Activated naive CD4-positive, alpha-beta T cell treated with anti-CD3 and anti-CD28 coated beads, Interleukin-2, amount 50 U/mL, for 16 hours (primary cell): ENCODE results near the gene KRTAP10-7.
"Not testable (repeated sequence)": the region's sequence is repeated elsewhere in the genome, so short reads cannot be mapped to it uniquely, and the experiment has no call there.

Experiments used
- DNase-seq: peaks from one replicate; pipeline ENCODE4 v3.0.0-alpha.2; 2020

KRTAP10-7 gene

DNA sequence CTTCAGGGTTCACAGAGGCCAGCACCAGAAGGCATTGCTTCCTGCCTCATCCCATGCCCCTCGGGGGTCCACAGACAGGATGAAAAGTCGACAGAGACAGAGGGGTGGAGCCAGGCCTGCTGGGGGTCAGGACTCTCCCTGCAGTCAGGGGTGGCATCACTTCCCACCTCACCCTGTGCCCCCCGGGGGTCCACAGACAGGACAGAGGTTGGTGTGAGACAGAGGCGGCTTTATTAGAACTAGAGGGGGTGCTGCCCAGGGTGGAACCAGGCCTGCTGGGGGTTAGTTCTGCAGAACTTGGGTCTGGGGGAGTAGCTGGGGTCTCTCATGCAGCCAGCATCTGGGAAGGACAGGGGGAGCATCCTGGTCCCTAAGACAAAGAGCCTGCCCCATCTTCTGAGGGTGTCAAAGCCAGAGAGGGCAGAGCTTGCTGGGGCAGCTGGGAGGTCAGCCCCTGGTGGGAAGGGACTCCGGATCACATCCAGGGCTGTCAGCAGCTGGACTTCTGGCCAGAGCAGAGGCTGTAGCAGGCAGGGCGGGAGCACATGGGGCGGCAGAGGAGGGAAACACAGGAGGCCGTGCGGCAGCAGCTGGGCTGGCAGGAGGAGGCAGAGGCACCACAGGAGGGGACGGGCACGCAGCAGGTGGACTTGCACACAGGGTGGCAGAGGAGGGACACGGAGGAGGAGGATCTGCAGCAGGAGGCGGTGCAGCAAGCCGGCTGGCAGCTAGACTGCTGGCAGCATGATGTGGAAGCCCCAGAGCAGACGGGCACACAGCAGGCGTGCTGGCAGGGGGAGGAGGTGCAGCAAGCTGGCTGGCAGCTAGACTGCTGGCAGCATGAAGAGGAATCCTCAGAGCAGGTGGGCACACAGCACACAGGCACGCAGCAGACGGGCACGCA lies 9.2 kb upstream of the KRTAP10-7 start:
- DNase-seq, result not testable (repeated sequence)

GRCh38 chr21:44591801-44592130 lies 8.6 kb upstream of the KRTAP10-7 start:
- DNase-seq, result not testable (repeated sequence)

DNA sequence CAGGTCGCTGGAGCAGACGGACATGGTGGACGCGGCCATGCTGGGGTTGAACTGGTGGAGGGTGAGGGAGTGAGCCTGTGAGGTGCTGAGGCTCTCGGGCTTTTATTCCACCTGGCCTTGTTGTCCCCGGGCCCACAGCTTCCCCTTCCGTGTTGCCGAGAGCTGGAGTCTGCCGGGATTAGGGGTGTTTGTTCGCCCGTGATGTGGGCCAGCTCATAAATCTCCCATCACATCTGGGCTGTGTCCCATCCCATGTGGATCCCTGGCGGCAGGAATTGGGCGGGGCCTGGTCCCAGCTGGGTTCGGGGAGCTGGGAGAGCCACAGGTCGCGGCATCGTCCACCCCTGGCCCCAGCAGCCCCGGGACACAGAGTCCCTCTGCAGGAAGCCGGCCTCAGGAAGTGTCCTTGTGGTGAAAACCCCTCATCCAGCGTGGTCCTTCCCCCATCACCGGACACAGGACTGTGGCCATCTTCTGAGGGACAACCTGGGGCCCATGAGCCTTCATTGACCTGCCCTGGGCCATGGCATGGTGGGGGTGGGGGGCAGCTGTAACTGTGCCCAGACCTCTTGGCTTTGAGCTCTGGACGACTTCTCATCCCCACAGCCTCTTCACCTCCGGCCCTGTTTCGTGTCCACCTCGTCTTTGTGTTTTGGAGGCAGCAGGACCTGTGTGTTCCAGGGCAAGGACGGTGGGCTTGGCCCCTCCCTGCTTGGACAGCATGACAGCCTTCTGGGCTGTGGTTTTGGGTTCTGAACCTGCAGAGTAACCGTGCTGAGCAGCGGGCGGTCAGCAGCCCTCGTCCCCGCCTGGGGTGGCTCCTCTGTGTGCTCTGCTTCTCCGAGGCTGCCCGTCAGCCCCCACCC lies 7.7 kb upstream of the KRTAP10-7 start, which contains the start of gene KRTAP10-6:
Gene KRTAP10-6, minus strand, starts transcription at position 60 of the 866 bp plus-strand sequence. Its CDS starts 21 bp downstream, at position 39.
- DNase-seq, result no peak

- no peak for DNase-seq
Measured at GRCh38 chr21:44593598-44594405, 6.6 kb upstream of the KRTAP10-7 start.

- no peak for DNase-seq
Measured at GRCh38 chr21:44594406-44594916, 5.9 kb upstream of the KRTAP10-7 start.

DNA sequence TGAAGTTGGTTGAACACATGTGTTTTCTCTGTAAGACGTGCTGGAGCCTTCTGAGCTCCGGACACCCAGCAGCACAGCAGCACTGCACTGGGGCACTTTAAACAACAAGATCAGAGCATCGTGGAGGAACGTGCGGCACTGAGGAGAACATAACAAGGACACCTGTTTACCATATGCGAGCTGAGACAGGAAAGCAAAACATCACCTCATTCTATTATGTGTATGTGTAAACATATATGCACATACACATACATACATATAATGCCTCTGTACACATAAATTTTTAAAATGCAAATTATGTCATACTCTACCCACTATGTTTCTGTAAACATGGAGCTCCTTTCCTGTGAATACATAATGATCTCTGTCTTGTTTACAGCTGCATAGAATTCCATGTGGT lies 4.9 kb upstream of the KRTAP10-7 start:
- no peak for DNase-seq

DNA sequence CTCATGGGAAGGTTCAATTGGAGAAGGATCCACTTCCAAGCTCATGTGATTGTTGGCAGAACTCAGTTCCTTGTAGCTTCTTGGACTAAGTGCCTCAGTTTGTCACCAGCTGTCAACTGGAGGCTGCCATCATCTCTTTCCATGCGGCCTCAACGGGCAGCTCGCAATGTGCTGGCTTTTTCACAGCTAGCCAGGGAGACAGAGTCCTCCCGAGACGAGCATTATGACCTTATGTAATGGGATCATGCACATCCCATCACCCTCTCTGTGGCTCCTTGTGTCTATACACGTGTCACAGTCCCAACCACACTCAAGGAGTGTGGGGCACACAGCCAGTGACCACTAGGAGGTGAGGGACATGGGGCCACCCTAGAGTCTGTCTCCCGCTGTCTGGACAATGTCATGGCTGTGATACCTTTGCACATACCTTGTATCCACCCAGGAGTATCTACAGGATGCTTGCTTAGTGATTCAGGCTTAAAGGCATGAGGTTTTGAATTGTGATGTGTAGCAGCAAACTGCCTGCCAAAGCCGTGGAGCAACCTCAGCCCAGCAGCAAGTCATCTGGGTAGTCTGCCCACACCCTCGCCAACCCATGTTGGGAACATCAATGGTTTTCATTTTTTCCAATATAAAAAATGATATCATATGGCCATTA lies 4.2 kb upstream of the KRTAP10-7 start:
- DNase-seq, result no peak

DNA sequence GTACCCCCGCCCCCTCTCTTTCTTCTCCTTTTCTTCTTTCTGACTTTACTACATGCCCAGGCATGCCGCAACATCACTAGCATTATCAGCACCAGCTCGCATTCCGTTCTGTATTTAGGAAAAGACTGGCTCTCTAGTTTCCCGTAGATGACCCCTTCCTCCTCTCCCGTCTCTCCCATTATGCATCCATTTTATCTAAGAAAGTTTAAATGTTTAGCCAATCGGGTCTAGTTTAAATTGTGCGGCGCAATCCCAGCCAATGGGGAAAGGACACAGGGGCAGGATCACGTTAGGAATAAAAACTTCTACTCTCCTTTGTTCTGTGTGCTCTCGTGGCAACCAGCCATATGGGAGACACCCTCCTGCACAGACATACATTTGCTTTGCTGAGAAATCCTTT lies 2.3 kb upstream of the KRTAP10-7 start:
- no peak for DNase-seq

DNA sequence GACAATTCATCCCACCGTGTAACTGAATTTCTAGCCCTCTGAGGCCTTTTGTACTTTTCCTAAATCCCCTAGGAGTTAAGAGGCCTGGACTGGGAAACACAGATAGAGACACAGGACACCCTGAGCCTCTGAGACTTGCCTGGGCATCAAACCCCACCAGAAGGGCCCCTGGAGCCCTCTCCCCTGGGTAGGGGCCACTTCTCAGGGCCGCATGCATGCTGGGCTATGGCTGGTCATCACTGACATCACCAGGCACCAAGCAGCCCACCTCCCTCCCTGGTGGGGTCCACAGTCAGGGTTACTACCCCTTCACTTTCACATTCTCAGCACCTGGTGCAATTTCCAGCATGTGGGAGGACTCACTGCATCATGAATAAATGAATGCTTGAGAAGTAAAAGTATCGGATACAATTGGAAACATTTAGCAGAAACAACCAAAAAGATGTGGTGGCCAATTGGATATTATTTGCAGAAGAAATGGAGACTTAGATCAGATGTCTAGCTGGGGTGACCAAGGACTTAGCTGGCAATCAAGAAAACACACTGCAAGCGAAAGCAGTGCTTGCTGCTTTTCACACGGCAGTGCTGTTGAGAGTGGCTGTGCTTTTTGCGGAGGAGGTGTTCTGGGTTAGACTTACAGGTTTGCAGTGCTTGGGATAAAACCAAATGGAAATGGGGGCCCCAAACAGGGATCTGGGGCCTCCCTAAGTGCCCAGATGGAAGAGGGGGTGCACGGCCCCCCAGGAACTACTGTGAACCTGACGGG lies 950 bp upstream of the KRTAP10-7 start:
- no peak for DNase-seq

DNA sequence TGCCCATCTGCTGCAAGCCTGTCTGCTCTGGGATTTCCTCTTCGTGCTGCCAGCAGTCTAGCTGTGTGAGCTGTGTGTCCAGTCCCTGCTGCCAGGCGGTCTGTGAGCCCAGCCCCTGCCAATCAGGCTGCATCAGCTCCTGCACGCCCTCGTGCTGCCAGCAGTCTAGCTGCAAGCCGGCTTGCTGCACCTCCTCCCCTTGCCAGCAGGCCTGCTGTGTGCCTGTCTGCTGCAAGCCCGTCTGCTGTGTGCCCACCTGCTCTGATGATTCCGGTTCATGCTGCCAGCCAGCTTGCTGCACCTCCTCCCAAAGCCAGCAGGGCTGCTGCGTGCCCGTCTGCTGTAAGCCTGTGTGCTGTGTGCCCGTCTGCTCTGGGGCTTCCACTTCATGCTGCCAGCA lies 694 bp downstream of the KRTAP10-7 start:
- not testable (repeated sequence) for DNase-seq

- no peak for DNase-seq
Measured at GRCh38 chr21:44601596-44602462, 1.4 kb downstream of the KRTAP10-7 start.

DNA sequence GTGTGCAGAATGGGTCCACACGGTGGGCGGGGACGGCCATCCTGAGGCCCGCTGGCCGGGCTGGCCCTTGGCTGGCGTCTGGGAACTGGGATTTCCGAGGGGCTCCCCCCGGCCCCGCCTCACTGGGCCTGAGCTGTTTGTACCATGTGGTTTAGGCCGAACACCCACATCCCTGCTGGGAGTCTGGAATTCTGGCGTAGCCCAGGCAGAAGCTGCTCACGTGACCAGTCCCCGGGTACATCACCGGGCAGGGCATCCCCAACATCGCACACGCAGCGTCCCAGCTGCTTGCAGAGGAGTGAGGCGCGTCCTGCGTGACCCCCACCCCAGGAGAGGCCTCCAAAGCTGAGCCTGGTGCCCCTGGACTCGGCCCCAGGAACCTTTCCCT lies 2.1 kb downstream of the KRTAP10-7 start:
- DNase-seq, result no peak

- DNase-seq, result no peak
Measured at GRCh38 chr21:44603109-44603875, 2.9 kb downstream of the KRTAP10-7 start.

DNA sequence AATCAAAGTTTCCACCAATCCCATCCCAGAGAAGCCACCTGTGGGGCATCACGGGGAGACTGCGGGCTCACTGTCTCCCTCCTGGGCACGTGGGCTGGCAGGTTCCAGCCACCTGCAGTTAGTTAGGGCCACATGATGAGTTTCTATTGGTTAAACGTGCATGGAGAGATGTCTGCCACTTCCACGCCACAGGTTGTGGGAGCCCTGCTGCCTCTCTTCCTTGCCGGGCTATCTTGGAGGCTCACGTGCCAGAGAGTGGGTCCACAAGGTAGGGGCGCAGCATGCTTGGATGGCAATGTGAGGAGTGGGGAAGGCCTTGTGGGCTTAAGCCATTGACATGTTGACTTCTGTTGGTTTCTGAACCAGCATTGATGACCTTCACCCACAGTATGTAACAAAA lies 3.5 kb downstream of the KRTAP10-7 start:
- no peak for DNase-seq

DNA sequence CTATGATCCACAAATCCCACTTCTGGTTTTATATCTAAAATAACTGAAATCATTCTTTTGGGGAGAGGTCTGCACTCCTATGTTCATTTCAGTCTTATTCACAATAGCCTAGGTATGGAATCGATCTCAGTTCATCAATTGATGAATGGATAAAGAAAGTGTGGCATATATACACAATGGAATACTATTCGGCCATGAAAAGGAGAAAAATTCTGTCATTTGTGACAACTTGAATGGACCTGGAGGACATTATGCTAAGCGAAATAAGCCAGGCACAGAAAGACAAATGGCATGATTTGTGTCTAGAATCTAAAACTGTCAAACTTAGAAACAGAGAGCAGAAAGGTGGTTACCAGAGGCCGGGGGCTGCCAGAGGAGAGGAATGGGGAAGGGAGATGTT lies 6.1 kb downstream of the KRTAP10-7 start:
- no peak for DNase-seq

GRCh38 chr21:44609193-44609592 lies 8.8 kb downstream of the KRTAP10-7 start:
- no peak for DNase-seq

- not testable (repeated sequence) for DNase-seq
Measured at GRCh38 chr21:44610157-44610843, 9.9 kb downstream of the KRTAP10-7 start.

- no peak for DNase-seq
Measured at GRCh38 chr21:44611551-44611950, 11.2 kb downstream of the KRTAP10-7 start.

DNA sequence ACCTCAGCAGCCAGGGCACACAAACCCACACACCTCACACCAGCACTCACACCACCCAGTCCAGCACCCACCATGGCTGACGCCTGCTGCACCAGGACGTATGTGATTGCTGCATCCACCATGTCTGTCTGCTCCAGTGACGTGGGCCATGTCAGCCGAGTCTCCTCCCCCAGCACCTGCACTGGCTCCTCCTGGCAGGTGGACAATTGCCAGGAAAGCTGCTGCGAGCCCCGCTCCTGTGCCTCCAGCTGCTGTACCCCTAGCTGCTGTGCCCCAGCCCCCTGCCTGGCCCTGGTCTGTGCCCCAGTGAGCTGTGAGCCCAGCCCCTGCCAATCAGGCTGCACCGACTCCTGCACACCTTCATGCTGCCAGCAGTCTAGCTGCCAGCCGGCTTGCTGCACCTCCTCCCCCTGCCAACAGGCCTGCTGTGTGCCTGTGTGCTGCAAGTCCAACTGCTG lies 11.7 kb downstream of the KRTAP10-7 start, which contains the start of gene KRTAP10-8:
Gene KRTAP10-8, plus strand, starts transcription at position 51 of the 458 bp plus-strand sequence. Its CDS starts 22 bp downstream, at position 73.
- DNase-seq, result no peak
